Astrocyte of the spinal cord (primary cell): ENCODE results near the gene RERG.

Experiments used
- DNase-seq: peaks from one replicate; pipeline ENCODE4 v3.0.0; 2011; ENCODE audit warnings: low read depth, low spot score
- H3K4me3 ChIP-seq: 2 replicates; pipeline ENCODE4 v1.5.1; 2011; ENCODE audit warnings: low read depth, mild to moderate bottlenecking, low read length, moderate library complexity
- CTCF ChIP-seq: IDR thresholded peaks from 2 replicates; pipeline ENCODE4 v1.5.1; 2012; ENCODE audit warnings: low read depth, mild to moderate bottlenecking, low read length, inconsistent platforms
- in situ Hi-C: cut with HindIII; loops from 2 replicates; pipeline ENCODE4 v1.10.0; 2017; ENCODE audit warnings: low sequenced_read_pairs

The RERG gene

GRCh38 chr12:15222219-15222618, 1.0 kb upstream of the RERG start:
- in situ Hi-C loops, result no loop called here
- H3K4me3 ChIP-seq, result no peak overlapping the region
- DNase-seq, result no peak
- TF ChIP-seq CTCF, result no peak

GRCh38 chr12:15220451-15220850, 766 bp downstream of the RERG start:
- no peak for TF ChIP-seq CTCF
- DNase-seq, result no peak
- H3K4me3 ChIP-seq, result no peak overlapping the region
- in situ Hi-C loops, result no loop called here

GRCh38 chr12:15218794-15219193, 2.4 kb downstream of the RERG start:
- no peak overlapping the region for H3K4me3 ChIP-seq
- in situ Hi-C loops, result no loop called here
- DNase-seq, result no peak
- no peak for TF ChIP-seq CTCF

GRCh38 chr12:15216036-15216889, 5.0 kb downstream of the RERG start:
- H3K4me3 ChIP-seq, result no peak overlapping the region
- in situ Hi-C loops, result no loop called here
- TF ChIP-seq CTCF, result no peak
- no peak for DNase-seq

- in situ Hi-C loops, result no loop called here
- DNase-seq, result no peak
- H3K4me3 ChIP-seq, result no peak overlapping the region
- no peak for TF ChIP-seq CTCF
Measured at GRCh38 chr12:15214851-15215601, 6.2 kb downstream of the RERG start.

- TF ChIP-seq CTCF, result no peak
- DNase-seq, result no peak
- H3K4me3 ChIP-seq, result no peak overlapping the region
- in situ Hi-C loops, result no loop called here
Measured at GRCh38 chr12:15212930-15213329, 8.3 kb downstream of the RERG start.
